ENCODE measurements around the gene CCL1. TPM values are rescaled to one million over a fixed set of nuclear protein-coding genes. Genes with fewer than 3 reads are reported as not detected.
A peak's percentile ranks its signal among the peaks of the same experiment; 100 is the strongest.

The CCL1 gene, protein sequence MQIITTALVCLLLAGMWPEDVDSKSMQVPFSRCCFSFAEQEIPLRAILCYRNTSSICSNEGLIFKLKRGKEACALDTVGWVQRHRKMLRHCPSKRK
- not detected in 2 replicates for total RNA-seq (2011; cell fraction: chromatin; rRNA removed; ENCODE audit: low replicate concordance)
- not detected in 2 replicates for total RNA-seq (2011; cell fraction: nucleolus; rRNA removed)
- not detected in 2 replicates for total RNA-seq (2011; cell fraction: nucleoplasm; rRNA removed)
- total RNA-seq (2014; rRNA removed), result 0.29 TPM in 1 of 2 replicates, not detected in the other
- not detected in 2 replicates for total RNA-seq (2014; rRNA removed; fragmentation: Illumina TruSeq; extraction: Trizol)
- total RNA-seq (2015; rRNA removed; fragmentation: Illumina TruSeq; extraction: Trizol), result not detected in 2 replicates
- total RNA-seq (2021), result not detected in 2 replicates
- not detected in 2 replicates for polyA plus RNA-seq (2011; rRNA removed)
- not detected in 2 replicates for polyA plus RNA-seq (2011; cell fraction: cytosol; rRNA removed)
- not detected in 2 replicates for polyA plus RNA-seq (2011; cell fraction: nucleus; rRNA removed)
- polyA plus RNA-seq (2012), result not detected in 2 replicates
- polyA plus RNA-seq (2014; fragmentation: Illumina TruSeq; extraction: Trizol), result not detected in 2 replicates
- under 1 TPM in 1 of 2 experiments, not detected in 1; 0.45 TPM for polyA plus RNA-seq (2014; fragmentation: Nextera tagmentation; extraction: Ambion mirVana)
- polyA plus RNA-seq (2014; rRNA removed), result not detected in 2 replicates
- not detected in 2 replicates for polyA minus RNA-seq (2011; rRNA and poly(A)+ RNA removed)
- not detected in 2 replicates for polyA minus RNA-seq (2011; cell fraction: cytosol; rRNA and poly(A)+ RNA removed)
- not detected in 2 replicates for polyA minus RNA-seq (2011; cell fraction: nucleus; rRNA and poly(A)+ RNA removed)
- not detected for Bru-seq, nascent RNA
- BruChase-seq, experiment 1, labeled RNA remaining after a 2-hour chase, result not detected
- not detected for BruChase-seq, experiment 2, labeled RNA remaining after a 6-hour chase
- long read RNA-seq, experiment 1, result 0 reads
- long read RNA-seq, experiment 2, result 0 reads
- long read RNA-seq, experiment 3, result 0 reads

DNA sequence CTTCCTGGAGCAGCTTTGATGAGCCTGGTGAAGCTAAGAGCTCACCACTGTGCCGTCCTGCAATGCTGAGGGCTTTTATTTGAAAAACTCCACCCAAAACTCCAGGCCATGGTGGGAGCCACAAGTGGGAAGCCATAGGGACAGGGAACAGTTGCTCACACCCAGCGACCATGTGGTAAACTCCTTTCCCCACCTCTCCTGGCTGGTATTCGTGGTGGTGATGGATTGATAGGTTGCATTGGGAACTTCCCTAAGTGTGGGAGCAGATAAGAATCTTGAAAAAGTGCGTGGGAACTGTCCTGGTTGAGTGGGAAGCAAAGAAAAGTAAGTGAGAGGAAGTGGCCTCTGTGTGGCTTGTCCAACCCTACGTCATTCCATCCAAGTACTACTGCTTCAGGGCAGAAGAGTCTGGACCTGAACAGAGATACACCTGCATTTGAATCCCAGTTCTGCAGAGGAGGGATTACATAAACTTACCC lies at the start of gene CCL1:
TSS of gene CCL1 (minus strand) at position 51 of the 479 bp plus-strand sequence. CDS start 72 bp downstream, outside the sequence.
- Histone ChIP-seq H3K4me1 (replicated peaks in 1 of 2; ENCODE audit: control insufficient read depth in 2 of 2, insufficient read depth in 2 of 2, low read length in 2 of 2) (no peaks in the 10 kb centered on the region; a peak in 1 of 5 replicates), H3K9me3 (replicated peaks; ENCODE audit: control insufficient read depth, insufficient read depth, low read depth, low read length) (no peaks in the 10 kb centered on the region), H3K4me2 (ENCODE audit: insufficient read depth, low read length) (no peak within 1 kb of the TSS), H4K20me1 (replicated peaks; ENCODE audit: control insufficient read depth, insufficient read depth, low read length) (no peaks in the 10 kb centered on the region), H3K27me3 (ENCODE audit: control insufficient read depth in 2 of 2, insufficient read depth in 2 of 2, low read length in 2 of 2) (peaks cover 0 to 6% of the 10 kb centered on the region in 2 experiments; a peak in 2 of 5 replicates), H2AFZ (ENCODE audit: low read depth, low read length) (no peak within 1 kb of the TSS; the same call in 1 of the 2 replicates), H3K27ac (ENCODE audit: extremely low read depth, low read depth, low read length) (no peak within 1 kb of the TSS), H3K36me3 (ENCODE audit: control insufficient read depth, insufficient read depth, low read length) (no peaks in the 10 kb centered on the region), H3K4me3 (no peak within 1 kb of the TSS), H3K79me2 (ENCODE audit: control insufficient read depth, insufficient read depth, low read length) (no peaks in the 10 kb centered on the region), H3K9me1 (ENCODE audit: control insufficient read depth, insufficient read depth, low read length) (no peaks in the 10 kb centered on the region), H3K9ac (ENCODE audit: insufficient read depth in 1 of 2, low read depth in 2 of 2, low read length in 2 of 2) (no peak within 1 kb of the TSS)
- DNase-seq (ENCODE audit: extremely low read depth in 1 of 4, low spot score in 3 of 4), result no peak
- peak; percentile 17; the same call in 1 of the 2 replicates for TF ChIP-seq SPI1 (IDR thresholded peaks at IDR 0.05; ENCODE audit: borderline replicate concordance, low read depth, low read length)
- TF ChIP-seq KDM2B (CRISPR knock-in tag; IDR thresholded peaks at IDR 0.05), result no peak
- FAIRE-seq, result no peak
- WGBS (ENCODE audit: insufficient coverage, low coverage, missing lambda C conversion rate), result 7% methylated on average over 5 of the region's 5 CpGs
- ATAC-seq, result no peak
- intact Hi-C loops (cut with micrococcal nuclease), result loop anchor here (5.0 kb wide), 1 partner anchor 46 kb away; the partner anchor contains the start of gene CCL8
- no TSS peak for BruUV-seq (replicated peaks)
- ChIA-PET POLR2A (interaction anchor here (0.7 kb wide), 1 partner anchor 125 kb away, joined by 3 read pairs; no protein-coding TSS in a partner anchor), CTCF (ENCODE audit: low intra/inter-chr PET ratio) (interaction anchor here (10.2 kb wide), 1 partner anchor 164 kb away, joined by 214 read pairs; no protein-coding TSS in a partner anchor)
- in situ Hi-C loops (cut with MboI), result loop anchor here (5.0 kb wide), 1 partner anchor 161 kb away; no protein-coding TSS in a partner anchor

Data from K562 (cell line).